ENCODE measurements around the gene PRODH.
"Not testable (repeated sequence)": the region's sequence is repeated elsewhere in the genome, so short reads cannot be mapped to it uniquely, and the experiment has no call there.

The PRODH gene

GRCh38 chr22:18954303-18954989, 18.4 kb upstream of the PRODH start:
- DNase-seq (ENCODE audit: low read depth, low spot score) = not testable (repeated sequence)

- not testable (repeated sequence) for DNase-seq (ENCODE audit: low read depth, low spot score)
These were observed 17.0 kb upstream of the PRODH start for GRCh38 chr22:18953128-18953527.

GRCh38 chr22:18952022-18952421, 15.9 kb upstream of the PRODH start:
- no peak for DNase-seq (ENCODE audit: low read depth, low spot score)

GRCh38 chr22:18950141-18950540, 14.0 kb upstream of the PRODH start:
- no peak for DNase-seq (ENCODE audit: low read depth, low spot score)

- no peak for DNase-seq (ENCODE audit: low read depth, low spot score)
These were observed 11.8 kb upstream of the PRODH start for GRCh38 chr22:18947905-18948304.

- not testable (repeated sequence) for DNase-seq (ENCODE audit: low read depth, low spot score)
These were observed 11.0 kb upstream of the PRODH start for GRCh38 chr22:18947105-18947504.

- DNase-seq (ENCODE audit: low read depth, low spot score) = not testable (repeated sequence)
These were observed 2.6 kb upstream of the PRODH start for GRCh38 chr22:18938691-18939090.

GRCh38 chr22:18934688-18935087, 1.4 kb downstream of the PRODH start:
- not testable (repeated sequence) for DNase-seq (ENCODE audit: low read depth, low spot score)

- no peak for DNase-seq (ENCODE audit: low read depth, low spot score)
These were observed 2.2 kb downstream of the PRODH start for GRCh38 chr22:18933914-18934313.

- no peak for DNase-seq (ENCODE audit: low read depth, low spot score)
These were observed 4.0 kb downstream of the PRODH start for GRCh38 chr22:18931905-18932652.

GRCh38 chr22:18929459-18929858, 6.6 kb downstream of the PRODH start:
- no peak for DNase-seq (ENCODE audit: low read depth, low spot score)

- DNase-seq (ENCODE audit: low read depth, low spot score) = no peak
These were observed 8.5 kb downstream of the PRODH start for GRCh38 chr22:18927573-18927972.

GRCh38 chr22:18927020-18927419, 9.1 kb downstream of the PRODH start:
- DNase-seq (ENCODE audit: low read depth, low spot score) = no peak

GRCh38 chr22:18925368-18926064, 10.6 kb downstream of the PRODH start:
- no peak for DNase-seq (ENCODE audit: low read depth, low spot score)

- not testable (repeated sequence) for DNase-seq (ENCODE audit: low read depth, low spot score)
These were observed 15.7 kb downstream of the PRODH start for GRCh38 chr22:18920257-18920902.

- not testable (repeated sequence) for DNase-seq (ENCODE audit: low read depth, low spot score)
These were observed 18.3 kb downstream of the PRODH start for GRCh38 chr22:18917818-18918217.

GRCh38 chr22:18915550-18915949, 20.5 kb downstream of the PRODH start:
- not testable (repeated sequence) for DNase-seq (ENCODE audit: low read depth, low spot score)

GRCh38 chr22:18914558-18914957, 21.5 kb downstream of the PRODH start:
- not testable (repeated sequence) for DNase-seq (ENCODE audit: low read depth, low spot score)

- DNase-seq (ENCODE audit: low read depth, low spot score) = not testable (repeated sequence)
These were observed 23.7 kb downstream of the PRODH start for GRCh38 chr22:18912264-18912946.

GRCh38 chr22:18911535-18911934, 24.6 kb downstream of the PRODH start:
- not testable (repeated sequence) for DNase-seq (ENCODE audit: low read depth, low spot score)

GRCh38 chr22:18909556-18909955, 26.5 kb downstream of the PRODH start:
- no peak for DNase-seq (ENCODE audit: low read depth, low spot score)
